ENCODE results near the gene SDC3. TPM values are rescaled to one million over a fixed set of nuclear protein-coding genes. Genes with fewer than 3 reads are reported as not detected.

SDC3 gene
- total RNA-seq, 1 experiment from 2014 or later, result 15.0 TPM

DNA sequence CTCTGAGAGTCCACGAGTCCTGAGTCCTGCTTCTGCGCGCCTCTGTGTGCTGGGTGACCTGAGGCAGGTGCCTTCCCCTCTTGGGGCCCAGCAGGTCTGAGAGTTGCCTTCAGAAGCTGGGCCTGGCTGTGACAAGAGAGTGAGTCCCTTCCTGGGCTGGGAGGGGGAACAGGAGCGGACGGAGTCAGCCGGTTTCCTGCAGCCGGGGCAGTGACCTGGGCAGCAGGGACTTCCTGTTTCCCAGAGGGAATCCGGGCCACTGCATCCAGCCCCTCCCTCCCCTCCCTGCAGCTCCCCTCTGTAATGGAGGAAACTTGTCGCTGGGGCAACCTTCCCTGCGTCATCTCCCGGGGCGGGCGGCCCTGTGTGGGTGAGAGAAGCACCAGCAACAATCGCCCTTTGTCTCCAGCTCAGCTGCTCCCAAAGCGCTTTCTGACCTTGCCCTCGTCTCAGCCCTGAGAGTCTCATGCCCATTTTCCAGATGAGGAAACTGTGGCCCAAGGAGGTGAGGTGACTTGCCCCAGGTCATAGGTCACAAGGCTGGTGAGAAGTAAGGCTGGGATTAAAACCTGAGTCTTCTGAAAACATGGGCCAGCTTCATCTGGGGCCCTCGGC lies 61.1 kb downstream of the SDC3 start:
- in situ Hi-C loops (cut with HindIII; ENCODE audit: low pct_unique_long_range_greater_than_20kb, low sequenced_read_pairs), result no loop called here
- DNase-seq (ENCODE audit: low read depth), result no peak

- in situ Hi-C loops (cut with HindIII; ENCODE audit: low pct_unique_long_range_greater_than_20kb, low sequenced_read_pairs), result no loop called here
These were observed 62.0 kb downstream of the SDC3 start for GRCh38 chr1:30846587-30846986.

GRCh38 chr1:30845904-30846290 lies 62.7 kb downstream of the SDC3 start:
- in situ Hi-C loops (cut with HindIII; ENCODE audit: low pct_unique_long_range_greater_than_20kb, low sequenced_read_pairs), result no loop called here
- no peak for DNase-seq (ENCODE audit: low read depth)

More at GRCh38 chr1:30846587-30846986, 62.0 kb downstream of the SDC3 start:
- DNase-seq (ENCODE audit: low read depth), result no peak

GRCh38 chr1:30845237-30845903 lies 63.2 kb downstream of the SDC3 start:
- in situ Hi-C loops (cut with HindIII; ENCODE audit: low pct_unique_long_range_greater_than_20kb, low sequenced_read_pairs), result no loop called here
- no peak for DNase-seq (ENCODE audit: low read depth)

- in situ Hi-C loops (cut with HindIII; ENCODE audit: low pct_unique_long_range_greater_than_20kb, low sequenced_read_pairs), result no loop called here
- DNase-seq (ENCODE audit: low read depth), result no peak
These were observed 63.9 kb downstream of the SDC3 start for GRCh38 chr1:30844631-30845030.

DNA sequence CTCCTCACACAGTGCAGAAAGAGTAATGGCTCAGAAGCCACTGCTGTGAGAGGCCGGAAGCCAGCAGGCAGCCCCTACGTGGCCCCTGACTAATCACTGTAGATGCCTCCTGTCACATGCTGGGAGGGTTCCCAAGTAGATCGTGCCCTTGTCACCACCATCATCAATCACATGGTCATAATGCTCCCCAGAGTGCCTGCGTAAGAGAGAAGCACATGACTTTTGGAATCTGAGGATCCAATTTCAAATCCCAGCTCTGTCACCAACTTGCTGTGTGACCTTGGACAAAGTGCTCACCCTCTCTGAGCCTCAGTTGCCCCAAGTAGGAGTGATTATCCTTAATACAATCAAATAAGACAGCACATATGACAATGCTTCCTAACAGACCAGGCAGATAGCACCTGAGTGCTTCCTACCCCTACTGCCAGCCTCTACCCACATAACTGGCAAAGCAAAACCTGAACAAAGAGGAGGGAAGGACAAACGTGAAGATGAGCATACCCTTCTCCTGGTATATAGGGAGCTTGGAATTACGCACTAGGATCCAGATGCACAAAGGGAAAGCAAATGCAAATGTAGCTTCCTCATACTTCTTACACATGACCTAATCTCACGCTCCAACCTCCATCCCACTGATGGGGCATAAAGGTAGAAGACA lies 65.7 kb downstream of the SDC3 start:
- DNase-seq (ENCODE audit: low read depth), result no peak
- in situ Hi-C loops (cut with HindIII; ENCODE audit: low pct_unique_long_range_greater_than_20kb, low sequenced_read_pairs), result no loop called here

GRCh38 chr1:30840904-30841598 lies 67.5 kb downstream of the SDC3 start:
- DNase-seq (ENCODE audit: low read depth), result no peak
- in situ Hi-C loops (cut with HindIII; ENCODE audit: low pct_unique_long_range_greater_than_20kb, low sequenced_read_pairs), result no loop called here

DNA sequence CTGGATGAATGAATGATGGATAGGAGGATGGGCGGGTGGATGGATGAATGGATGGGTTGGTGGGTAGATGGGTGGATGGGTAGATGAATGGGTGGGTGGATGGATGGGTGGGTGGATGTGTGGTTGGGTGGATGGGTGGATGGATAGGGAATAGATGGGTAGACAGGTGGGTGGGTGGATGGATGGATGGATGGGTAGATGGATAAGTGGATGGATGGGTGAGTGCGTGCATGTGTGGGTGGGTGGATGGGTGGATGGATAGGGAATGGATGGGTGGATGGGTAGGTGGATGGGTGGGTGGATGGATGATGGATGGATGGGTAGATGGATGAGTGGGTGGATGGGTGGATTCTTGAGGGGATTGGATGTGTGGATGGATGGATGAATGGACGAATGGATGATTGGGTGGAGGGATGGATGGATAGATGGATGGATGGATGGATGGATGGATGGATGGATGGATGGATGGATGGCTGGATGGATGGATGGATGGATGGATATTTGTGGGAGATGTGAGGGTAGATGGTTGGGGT lies 68.7 kb downstream of the SDC3 start:
- DNase-seq (ENCODE audit: low read depth), result no peak
- in situ Hi-C loops (cut with HindIII; ENCODE audit: low pct_unique_long_range_greater_than_20kb, low sequenced_read_pairs), result no loop called here

DNA sequence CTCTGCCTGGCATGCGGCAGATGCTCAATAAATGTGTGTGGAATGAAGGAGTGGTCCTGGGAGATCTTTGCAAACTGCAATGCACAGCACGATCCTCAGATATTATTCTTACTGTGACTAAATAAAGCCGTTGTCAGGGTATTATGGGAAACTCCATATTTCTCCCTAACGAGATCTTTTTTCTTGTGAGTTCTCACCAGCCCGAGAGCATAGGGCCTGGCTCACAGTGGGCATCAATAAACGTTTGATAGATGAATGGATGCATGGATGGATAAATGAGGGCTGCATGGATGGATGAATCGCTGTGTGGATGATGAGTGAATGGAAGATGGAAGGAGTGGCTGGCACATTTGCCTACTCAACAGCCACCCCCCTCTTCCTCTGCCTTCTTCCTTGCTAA lies 69.6 kb downstream of the SDC3 start:
- in situ Hi-C loops (cut with HindIII; ENCODE audit: low pct_unique_long_range_greater_than_20kb, low sequenced_read_pairs), result no loop called here
- no peak for DNase-seq (ENCODE audit: low read depth)

DNA sequence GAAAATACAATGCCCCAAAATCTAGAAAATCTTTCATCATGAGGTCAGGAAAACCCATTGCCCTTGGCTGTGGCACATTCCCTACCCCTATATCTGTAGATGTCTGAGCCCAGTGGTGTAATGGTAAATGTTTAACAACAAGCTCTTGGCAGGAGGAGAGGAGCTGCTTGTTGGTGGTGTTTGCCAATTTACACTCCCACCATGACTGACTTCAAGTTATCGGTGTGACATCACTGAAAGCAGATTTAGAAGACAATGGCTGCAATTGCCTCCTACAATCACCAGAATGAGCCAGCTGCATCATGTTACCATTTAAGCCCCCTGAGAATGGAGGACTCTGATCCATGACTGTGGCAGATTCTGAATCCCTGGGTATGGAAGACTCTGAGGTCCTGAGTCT lies 70.9 kb downstream of the SDC3 start:
- no peak for DNase-seq (ENCODE audit: low read depth)
- in situ Hi-C loops (cut with HindIII; ENCODE audit: low pct_unique_long_range_greater_than_20kb, low sequenced_read_pairs), result no loop called here

DNA sequence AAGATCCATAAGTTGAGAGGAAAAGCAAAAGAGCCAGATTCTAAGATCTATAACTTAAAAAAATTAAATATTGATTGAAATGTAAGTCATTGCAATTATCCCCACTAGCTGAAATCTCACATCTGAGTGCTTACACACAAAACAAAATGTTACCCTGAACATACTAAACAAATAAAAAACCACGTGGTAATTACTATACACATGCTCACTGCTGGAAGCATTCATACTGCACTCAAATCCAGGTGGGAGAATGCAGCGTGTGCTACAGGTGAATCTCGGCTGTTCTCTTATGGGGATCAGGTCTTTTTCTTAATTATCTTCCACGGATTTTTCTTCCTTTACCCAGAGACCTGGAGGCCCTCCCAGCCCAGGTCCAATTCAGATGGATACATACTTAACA lies 74.3 kb downstream of the SDC3 start:
- in situ Hi-C loops (cut with HindIII; ENCODE audit: low pct_unique_long_range_greater_than_20kb, low sequenced_read_pairs), result no loop called here
- DNase-seq (ENCODE audit: low read depth), result no peak

GRCh38 chr1:30830537-30830936 lies 78.0 kb downstream of the SDC3 start:
- DNase-seq (ENCODE audit: low read depth), result no peak
- in situ Hi-C loops (cut with HindIII; ENCODE audit: low pct_unique_long_range_greater_than_20kb, low sequenced_read_pairs), result no loop called here

GRCh38 chr1:30829889-30830288 lies 78.7 kb downstream of the SDC3 start:
- in situ Hi-C loops (cut with HindIII; ENCODE audit: low pct_unique_long_range_greater_than_20kb, low sequenced_read_pairs), result no loop called here
- no peak for DNase-seq (ENCODE audit: low read depth)

GRCh38 chr1:30824736-30825429 lies 83.7 kb downstream of the SDC3 start:
- DNase-seq (ENCODE audit: low read depth), result no peak
- in situ Hi-C loops (cut with HindIII; ENCODE audit: low pct_unique_long_range_greater_than_20kb, low sequenced_read_pairs), result loop anchor here (25.0 kb wide), 1 partner anchor 87 kb away; the partner anchor contains the start of gene SDC3

DNA sequence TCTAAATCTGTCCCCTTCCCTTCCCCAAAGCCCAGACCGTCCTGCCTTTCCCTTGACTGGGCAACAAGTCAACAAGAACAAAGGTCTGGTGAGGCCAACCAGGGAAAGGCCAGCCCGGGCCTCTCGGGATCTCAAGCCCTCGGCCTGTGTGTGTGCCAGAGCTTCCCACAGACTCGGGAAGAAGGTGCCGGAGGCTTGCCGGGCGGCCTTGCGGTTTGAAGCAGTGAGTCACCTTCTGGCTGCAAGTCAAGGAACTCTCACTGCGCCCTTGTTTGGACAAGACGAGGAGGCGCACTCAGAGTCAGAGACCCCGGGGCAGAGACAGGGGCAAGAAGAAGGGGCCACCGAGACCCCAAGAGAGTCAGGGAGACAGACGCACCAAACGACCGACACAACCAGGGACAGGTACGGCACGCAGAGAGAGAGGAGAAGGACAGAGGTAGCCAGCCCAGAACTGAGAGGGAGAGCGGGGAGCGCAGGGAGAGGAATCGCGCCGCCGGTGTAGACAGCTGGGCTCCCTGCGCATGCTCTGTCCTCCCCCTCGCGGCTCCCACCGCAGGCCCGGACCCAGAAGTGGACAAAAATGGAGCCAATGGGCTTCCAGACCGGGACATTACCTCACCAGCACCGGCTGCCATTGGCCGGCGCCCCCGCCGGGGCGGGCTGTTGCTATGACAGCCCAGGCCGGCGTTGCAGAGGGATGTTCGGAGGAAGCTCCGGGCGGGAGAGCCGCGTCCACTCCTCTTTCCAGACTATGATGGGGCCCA lies 84.4 kb downstream of the SDC3 start:
- DNase-seq (ENCODE audit: low read depth), result peak; percentile 97
- in situ Hi-C loops (cut with HindIII; ENCODE audit: low pct_unique_long_range_greater_than_20kb, low sequenced_read_pairs), result loop anchor here (25.0 kb wide), 1 partner anchor 88 kb away; the partner anchor contains the start of gene SDC3

DNA sequence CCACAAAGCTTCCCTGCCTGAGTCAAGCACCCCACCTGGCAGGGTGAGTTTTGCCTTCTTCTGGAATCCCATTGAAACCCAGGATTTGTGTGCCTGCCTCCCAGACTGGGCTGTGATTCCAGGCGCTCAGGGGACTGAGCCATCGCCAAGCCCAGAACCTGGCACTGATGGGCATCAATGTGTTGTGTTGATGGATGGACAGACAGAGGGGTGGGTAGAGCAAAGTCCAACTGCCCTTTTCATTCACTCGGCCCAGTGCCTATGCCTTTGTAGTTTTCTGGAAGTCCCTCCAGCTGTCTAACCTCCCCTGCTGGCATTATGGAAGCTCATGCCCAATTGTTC lies 85.0 kb downstream of the SDC3 start:
- no peak for DNase-seq (ENCODE audit: low read depth)
- in situ Hi-C loops (cut with HindIII; ENCODE audit: low pct_unique_long_range_greater_than_20kb, low sequenced_read_pairs), result loop anchor here (25.0 kb wide), 1 partner anchor 89 kb away; the partner anchor contains the start of gene SDC3

- DNase-seq (ENCODE audit: low read depth), result no peak
- in situ Hi-C loops (cut with HindIII; ENCODE audit: low pct_unique_long_range_greater_than_20kb, low sequenced_read_pairs), result loop anchor here (25.0 kb wide), 1 partner anchor 89 kb away; the partner anchor contains the start of gene SDC3
These were observed 85.5 kb downstream of the SDC3 start for GRCh38 chr1:30822966-30823581.
